ENCODE measurements around the gene RUSF1.

DNA sequence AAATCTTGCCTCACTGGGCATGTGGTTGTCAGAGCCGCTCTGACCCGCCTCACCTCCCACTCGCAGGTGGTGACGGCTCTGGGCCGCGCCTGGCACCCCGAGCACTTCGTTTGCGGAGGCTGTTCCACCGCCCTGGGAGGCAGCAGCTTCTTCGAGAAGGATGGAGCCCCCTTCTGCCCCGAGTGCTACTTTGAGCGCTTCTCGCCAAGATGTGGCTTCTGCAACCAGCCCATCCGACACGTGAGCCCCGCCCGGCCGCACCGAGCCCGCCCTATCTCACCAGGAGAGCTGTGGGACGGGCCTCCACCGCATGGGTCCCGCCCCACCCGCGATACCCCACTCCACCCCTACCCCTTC, 32.3 kb downstream of the RUSF1 start:
- TF ChIP-seq EZH2phosphoT487 (IDR thresholded peaks at IDR 0.05; ENCODE audit: insufficient read depth, low read depth) (no peak), EZH2 (IDR thresholded peaks at IDR 0.05; ENCODE audit: insufficient read depth, poor library complexity, severe bottlenecking) (no peak)
